Keratinocyte (primary cell): Measurements from ENCODE around the gene RNPEPL1. TPM values are rescaled to one million over a fixed set of nuclear protein-coding genes. Genes with fewer than 3 reads are reported as not detected.

Source experiments
- DNase-seq: peaks from one replicate; pipeline ENCODE4 v3.0.0-alpha.2; 2011; ENCODE audit warnings: low read depth, missing footprints, low spot score
- FAIRE-seq: peaks from 2 replicates; lab custom pipeline; 2011; peaks lifted over from hg19 to GRCh38; lab: Jason Lieb, UNC
- H2AFZ ChIP-seq: 2 replicates; pipeline ENCODE4 v1.6.0; 2012; ENCODE audit warnings: low read length, control low read depth, inconsistent platforms; ENCODE audit not compliant: control insufficient read depth
- H3K27ac ChIP-seq: 2 replicates; pipeline ENCODE4 v1.5.1; 2011; ENCODE audit warnings: low read length; ENCODE audit not compliant: control insufficient read depth, insufficient read depth
- H3K27me3 ChIP-seq: 3 replicates; pipeline ENCODE4 v1.6.0; 2011; ENCODE audit warnings: low read length; ENCODE audit not compliant: control insufficient read depth, insufficient read depth; ENCODE audit errors: extremely low read depth
- H3K36me3 ChIP-seq, 2 experiments: 2 replicates in 1 of 2; 3 replicates in 1 of 2; pipeline ENCODE4 v1.5.1; 2011; ENCODE audit warnings: low read length in 2 of 2, mild to moderate bottlenecking in 1 of 2; ENCODE audit not compliant: control insufficient read depth in 2 of 2, insufficient read depth in 2 of 2; ENCODE audit errors: extremely low read depth in 1 of 2
- H3K4me1 ChIP-seq: 3 replicates; pipeline ENCODE4 v1.5.1; 2011; ENCODE audit warnings: low read length; ENCODE audit not compliant: control insufficient read depth, insufficient read depth; ENCODE audit errors: extremely low read depth
- H3K4me2 ChIP-seq: 3 replicates; pipeline ENCODE4 v1.6.0; 2011; ENCODE audit warnings: low read depth, low read length; ENCODE audit not compliant: control insufficient read depth, insufficient read depth; ENCODE audit errors: extremely low read depth
- H3K4me3 ChIP-seq, 3 experiments: fragments of 200-600 bp in 1 of 3; sonication (generic) in 1 of 3; 2 replicates in 2 of 3; 3 replicates in 1 of 3; pipeline ENCODE4 v1.5.1; 2011 to 2016; ENCODE audit warnings: low read length in 3 of 3, mild to moderate bottlenecking in 3 of 3, control low read depth in 2 of 3, inconsistent platforms in 1 of 3, low read depth in 1 of 3, mixed read lengths in 1 of 3, mixed run types in 1 of 3, moderate library complexity in 1 of 3; ENCODE audit not compliant: control insufficient read depth in 2 of 3, insufficient read depth in 2 of 3; ENCODE audit errors: extremely low read depth in 1 of 3
- H3K79me2 ChIP-seq: 2 replicates; pipeline ENCODE4 v1.6.0; 2012; ENCODE audit warnings: low read length; ENCODE audit not compliant: control insufficient read depth, insufficient read depth
- H3K9ac ChIP-seq: 3 replicates; pipeline ENCODE4 v1.6.0; 2011; ENCODE audit warnings: low read length; ENCODE audit not compliant: control insufficient read depth, insufficient read depth; ENCODE audit errors: extremely low read depth
- H3K9me1 ChIP-seq: 3 replicates; pipeline ENCODE4 v1.6.0; 2011; ENCODE audit warnings: low read length; ENCODE audit not compliant: control insufficient read depth, insufficient read depth; ENCODE audit errors: extremely low read depth
- H3K9me3 ChIP-seq: 2 replicates; pipeline ENCODE4 v1.5.1; 2012; ENCODE audit warnings: low read depth, low read length; ENCODE audit not compliant: control insufficient read depth
- H4K20me1 ChIP-seq: 3 replicates; pipeline ENCODE4 v1.6.0; 2011; ENCODE audit warnings: low read length; ENCODE audit not compliant: control insufficient read depth, insufficient read depth; ENCODE audit errors: extremely low read depth
- EZH2 ChIP-seq: IDR thresholded peaks from one replicate; pipeline ENCODE4 v1.6.1; 2012; ENCODE audit warnings: inconsistent platforms, mild to moderate bottlenecking, low read length, moderate library complexity
- dilution Hi-C: fragments of 300-500 bp; cut with MboI; formaldehyde crosslinking; loops from one replicate; pipeline ENCODE4 v1.7.0; 2020; ENCODE audit warnings: low sequenced_read_pairs; ENCODE audit not compliant: extremely low pct_ligation_motif_present
- polyA plus RNA-seq, 5 experiments: library from polyadenylated mRNA; depleted of rRNA in 3 of 5; stranded (reverse) in 3 of 5; stranded (forward) in 1 of 5; unstranded in 1 of 5; fragments of >200 nt; gene quantifications; 1 replicate in 1 of 5; 2 replicates in 3 of 5; 3 replicates in 1 of 5; pipeline versions ENCODE4 v1.2.1 to v1.2.3, GENCODE V29; 2011 to 2012; ENCODE audit warnings: missing spikeins in 2 of 5, low read depth in 1 of 5, low replicate concordance in 1 of 5
- TF ChIP-seq, protein P1 (sequence below), 3 experiments: IDR thresholded peaks in 1 of 3; conservative IDR thresholded peaks in 1 of 3; optimal IDR thresholded peaks in 1 of 3; 2 replicates in 2 of 3; 3 replicates in 1 of 3; pipeline versions ENCODE3 to v1.5.1; 2011; ENCODE audit warnings: low read length in 3 of 3, mild to moderate bottlenecking in 3 of 3, moderate library complexity in 2 of 3, control low read depth in 1 of 3, inconsistent platforms in 1 of 3; ENCODE audit not compliant: insufficient read depth in 2 of 3; ENCODE audit errors: extremely low read depth in 1 of 3

Gene RNPEPL1
- polyA plus RNA-seq, 1 donor (not counting 4 experiments of a cell fraction or from before 2014, with no cell fraction given): 3.7 TPM

DNA sequence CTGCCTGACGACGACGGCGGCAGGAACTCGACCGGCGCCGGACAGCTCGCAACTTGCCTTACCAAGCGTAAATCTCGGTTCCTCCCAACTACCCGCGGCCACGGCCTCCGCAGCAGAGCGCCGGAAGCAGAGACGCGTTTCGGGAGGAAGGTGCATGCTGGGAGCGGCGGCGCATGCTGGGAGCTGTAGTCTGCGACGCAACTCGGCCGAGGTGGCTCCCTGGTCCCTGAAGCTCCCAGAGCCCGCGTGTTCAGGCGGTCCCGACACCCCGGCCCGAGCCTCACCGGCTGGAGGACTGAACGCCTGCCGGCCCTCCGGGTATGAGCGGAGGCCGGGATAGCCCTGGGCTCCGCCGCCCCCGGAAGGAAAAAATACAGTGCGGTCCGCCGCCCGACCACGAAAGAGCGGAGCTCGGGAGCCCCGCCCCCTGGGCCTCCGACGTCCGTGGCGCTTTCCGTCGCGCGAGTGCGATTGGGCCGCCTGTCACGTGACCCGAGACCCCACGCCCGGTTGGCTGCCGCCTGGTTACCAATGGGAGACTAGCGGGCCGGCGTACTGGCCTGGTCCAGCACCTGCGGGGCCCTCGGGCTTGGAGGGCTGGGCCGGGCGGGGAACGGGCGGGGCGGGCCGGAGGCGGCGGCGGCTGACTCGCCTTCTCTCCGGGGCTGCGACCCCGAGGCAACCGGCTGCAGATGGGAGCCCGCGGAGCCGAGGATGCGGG lies 18.1 kb downstream of the RNPEPL1 start, which contains the start of gene CAPN10:
Gene CAPN10 (plus strand): TSS at position 537 of the 721 bp plus-strand sequence. CDS start 178 bp downstream, at position 715.
- Histone ChIP-seq H3K9ac (peak within 1 kb of the TSS; percentile 89), H3K9me1 (peaks cover 6% of the 10 kb centered on the region), H4K20me1 (peaks cover 15% of the 10 kb centered on the region), H3K79me2 (peaks cover 64% of the 10 kb centered on the region), H3K27ac (peak within 1 kb of the TSS; percentile 82), H3K9me3 (no peaks in the 10 kb centered on the region), H3K27me3 (no peaks in the 10 kb centered on the region), H3K4me1 (peaks cover 31% of the 10 kb centered on the region), H3K36me3 (peaks cover 0 to 10% of the 10 kb centered on the region in 2 experiments), H3K4me2 (peak within 1 kb of the TSS; percentile 93), H3K4me3 (peak within 1 kb of the TSS; percentile 54 to 87 (median 85)), H2AFZ (peak within 1 kb of the TSS; percentile 81)
- no peak for TF ChIP-seq EZH2
- TF ChIP-seq, protein P1, sequence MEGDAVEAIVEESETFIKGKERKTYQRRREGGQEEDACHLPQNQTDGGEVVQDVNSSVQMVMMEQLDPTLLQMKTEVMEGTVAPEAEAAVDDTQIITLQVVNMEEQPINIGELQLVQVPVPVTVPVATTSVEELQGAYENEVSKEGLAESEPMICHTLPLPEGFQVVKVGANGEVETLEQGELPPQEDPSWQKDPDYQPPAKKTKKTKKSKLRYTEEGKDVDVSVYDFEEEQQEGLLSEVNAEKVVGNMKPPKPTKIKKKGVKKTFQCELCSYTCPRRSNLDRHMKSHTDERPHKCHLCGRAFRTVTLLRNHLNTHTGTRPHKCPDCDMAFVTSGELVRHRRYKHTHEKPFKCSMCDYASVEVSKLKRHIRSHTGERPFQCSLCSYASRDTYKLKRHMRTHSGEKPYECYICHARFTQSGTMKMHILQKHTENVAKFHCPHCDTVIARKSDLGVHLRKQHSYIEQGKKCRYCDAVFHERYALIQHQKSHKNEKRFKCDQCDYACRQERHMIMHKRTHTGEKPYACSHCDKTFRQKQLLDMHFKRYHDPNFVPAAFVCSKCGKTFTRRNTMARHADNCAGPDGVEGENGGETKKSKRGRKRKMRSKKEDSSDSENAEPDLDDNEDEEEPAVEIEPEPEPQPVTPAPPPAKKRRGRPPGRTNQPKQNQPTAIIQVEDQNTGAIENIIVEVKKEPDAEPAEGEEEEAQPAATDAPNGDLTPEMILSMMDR (optimal IDR thresholded peaks at IDR 0.05 in 1 of 3, IDR thresholded peaks at IDR 0.05 in 1 of 3, conservative IDR thresholded peaks at IDR 0.05 in 1 of 3; ENCODE audit: extremely low read depth in 1 of 3, insufficient read depth in 2 of 3, low read length in 3 of 3): no peak
- FAIRE-seq (peak; percentile 36), DNase-seq (peak; percentile 69)
- dilution Hi-C loops: no loop called here

DNA sequence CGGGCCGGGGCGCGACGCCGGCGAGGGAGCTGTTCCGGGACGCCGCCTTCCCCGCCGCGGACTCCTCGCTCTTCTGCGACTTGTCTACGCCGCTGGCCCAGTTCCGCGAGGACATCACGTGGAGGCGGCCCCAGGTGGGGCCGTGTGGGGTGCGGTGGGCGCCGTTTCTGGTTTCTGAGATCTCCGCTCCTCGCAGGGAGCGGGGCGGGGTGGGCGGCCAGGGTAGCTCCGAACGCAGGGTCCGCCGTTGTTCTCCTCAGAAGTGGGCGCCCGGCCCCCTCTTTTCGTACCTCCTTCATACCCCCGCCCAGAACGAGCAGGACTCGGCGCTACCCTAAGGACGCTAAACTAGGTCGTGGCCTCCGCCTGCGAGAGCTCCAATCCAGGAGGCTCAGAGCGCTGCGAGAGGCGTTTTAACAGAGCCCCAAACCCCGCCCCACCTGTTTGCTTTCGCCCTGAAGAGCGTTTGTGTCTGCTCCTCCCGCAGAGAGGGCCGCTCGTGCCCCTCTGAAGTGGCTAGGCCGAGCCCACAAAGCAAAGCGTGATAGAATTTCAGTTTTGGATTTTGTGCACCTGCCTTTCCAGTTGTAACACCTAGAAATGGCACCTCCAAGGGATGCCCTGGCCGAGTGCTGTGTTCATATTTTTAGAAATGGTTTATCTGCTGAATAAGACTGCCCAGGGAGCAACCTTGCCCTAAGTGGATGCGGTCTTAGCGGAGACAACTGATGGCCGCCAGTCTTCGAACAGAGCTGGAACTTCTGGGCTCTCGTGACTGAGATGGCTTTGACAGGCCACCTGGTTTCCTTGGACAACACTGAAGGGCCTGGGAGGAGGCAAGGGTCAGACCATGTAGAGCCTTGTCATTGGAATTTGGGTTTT lies 18.9 kb downstream of the RNPEPL1 start:
- H3K9me3 ChIP-seq: no peaks in the 10 kb centered on the region
- H3K9me1 ChIP-seq: peaks cover 6% of the 10 kb centered on the region
- no peak for FAIRE-seq
- peak overlapping the region; percentile 89 for H3K9ac ChIP-seq
- H3K27me3 ChIP-seq: no peaks in the 10 kb centered on the region
- TF ChIP-seq, protein P1 (optimal IDR thresholded peaks at IDR 0.05 in 1 of 3, IDR thresholded peaks at IDR 0.05 in 1 of 3, conservative IDR thresholded peaks at IDR 0.05 in 1 of 3; ENCODE audit: extremely low read depth in 1 of 3, insufficient read depth in 2 of 3, low read length in 3 of 3): no peak
- no peak for TF ChIP-seq EZH2
- H3K27ac ChIP-seq: peak overlapping the region; percentile 45
- H2AFZ ChIP-seq: peak overlapping the region; percentile 74
- H3K4me3 ChIP-seq: peak overlapping the region; percentile 54 to 85 (median 85)
- H3K4me2 ChIP-seq: peak overlapping the region; percentile 93
- H4K20me1 ChIP-seq: peaks cover 15% of the 10 kb centered on the region
- dilution Hi-C loops: no loop called here
- H3K4me1 ChIP-seq: peaks cover 26% of the 10 kb centered on the region
- peaks cover 71% of the 10 kb centered on the region for H3K79me2 ChIP-seq
- no peak for DNase-seq
- H3K36me3 ChIP-seq: peaks cover 2 to 10% of the 10 kb centered on the region in 2 experiments
